Sigmoid colon (tissue), 4 donors: ENCODE data around the gene SLC9A5.

ENCODE experiments used
- CTCF ChIP-seq, 4 experiments: fragments of 450-650 bp in 3 of 4; fragments of 200-600 bp in 1 of 4; IDR thresholded peaks; one replicate each; pipeline ENCODE4 v1.5.1; 2016 to 2019; ENCODE audit warnings: antibody characterized with exemption in 4 of 4, mild to moderate bottlenecking in 3 of 4, moderate library complexity in 2 of 4
- EP300 ChIP-seq, 4 donors: sonication (generic); formaldehyde crosslinking; IDR thresholded peaks; one replicate each; pipeline ENCODE4 v1.6.1; 2017; ENCODE audit warnings: antibody characterized with exemption in 4 of 4
- POLR2A ChIP-seq, 2 donors: fragments of 450-650 bp; IDR thresholded peaks; one replicate each; pipeline ENCODE4 v1.6.1; 2016; ENCODE audit warnings: antibody characterized with exemption in 2 of 2, mild to moderate bottlenecking in 2 of 2, moderate library complexity in 2 of 2
- POLR2AphosphoS5 ChIP-seq, 4 donors: sonication (generic); formaldehyde crosslinking; IDR thresholded peaks; one replicate each; pipeline ENCODE4 v1.6.1; 2017; ENCODE audit warnings: antibody characterized with exemption in 4 of 4

GRCh38 chr16:67202426-67202825 is 46.4 kb upstream of the SLC9A5 start:
- TF ChIP-seq POLR2A (IDR thresholded peaks at IDR 0.05), result no peak
- no peak for TF ChIP-seq CTCF (IDR thresholded peaks at IDR 0.05)
- TF ChIP-seq EP300 (IDR thresholded peaks at IDR 0.05), result no peak
- TF ChIP-seq POLR2AphosphoS5 (IDR thresholded peaks at IDR 0.05), result no peak
